ENCODE data around the gene POLN.

GRCh38 chr4:2041239-2042130 lies 200.4 kb downstream of the POLN start:
- TF ChIP-seq, protein P1, sequence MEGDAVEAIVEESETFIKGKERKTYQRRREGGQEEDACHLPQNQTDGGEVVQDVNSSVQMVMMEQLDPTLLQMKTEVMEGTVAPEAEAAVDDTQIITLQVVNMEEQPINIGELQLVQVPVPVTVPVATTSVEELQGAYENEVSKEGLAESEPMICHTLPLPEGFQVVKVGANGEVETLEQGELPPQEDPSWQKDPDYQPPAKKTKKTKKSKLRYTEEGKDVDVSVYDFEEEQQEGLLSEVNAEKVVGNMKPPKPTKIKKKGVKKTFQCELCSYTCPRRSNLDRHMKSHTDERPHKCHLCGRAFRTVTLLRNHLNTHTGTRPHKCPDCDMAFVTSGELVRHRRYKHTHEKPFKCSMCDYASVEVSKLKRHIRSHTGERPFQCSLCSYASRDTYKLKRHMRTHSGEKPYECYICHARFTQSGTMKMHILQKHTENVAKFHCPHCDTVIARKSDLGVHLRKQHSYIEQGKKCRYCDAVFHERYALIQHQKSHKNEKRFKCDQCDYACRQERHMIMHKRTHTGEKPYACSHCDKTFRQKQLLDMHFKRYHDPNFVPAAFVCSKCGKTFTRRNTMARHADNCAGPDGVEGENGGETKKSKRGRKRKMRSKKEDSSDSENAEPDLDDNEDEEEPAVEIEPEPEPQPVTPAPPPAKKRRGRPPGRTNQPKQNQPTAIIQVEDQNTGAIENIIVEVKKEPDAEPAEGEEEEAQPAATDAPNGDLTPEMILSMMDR (IDR thresholded peaks at IDR 0.05), result no peak
- TF ChIP-seq TCF7 (CRISPR knock-in tag; IDR thresholded peaks at IDR 0.05; ENCODE audit: low read depth), result no peak
- TF ChIP-seq MAX (CRISPR knock-in tag; IDR thresholded peaks at IDR 0.05), result peak; percentile 50; the same call in 1 of the 2 replicates
- TF ChIP-seq ATF3 (CRISPR knock-in tag; conservative IDR thresholded peaks at IDR 0.05), result no peak
- no peak for TF ChIP-seq CBFB (CRISPR knock-in tag; IDR thresholded peaks at IDR 0.05; ENCODE audit: low read depth)
- no peak for TF ChIP-seq SP1 (CRISPR knock-in tag; conservative IDR thresholded peaks at IDR 0.05)
- TF ChIP-seq, protein P2, sequence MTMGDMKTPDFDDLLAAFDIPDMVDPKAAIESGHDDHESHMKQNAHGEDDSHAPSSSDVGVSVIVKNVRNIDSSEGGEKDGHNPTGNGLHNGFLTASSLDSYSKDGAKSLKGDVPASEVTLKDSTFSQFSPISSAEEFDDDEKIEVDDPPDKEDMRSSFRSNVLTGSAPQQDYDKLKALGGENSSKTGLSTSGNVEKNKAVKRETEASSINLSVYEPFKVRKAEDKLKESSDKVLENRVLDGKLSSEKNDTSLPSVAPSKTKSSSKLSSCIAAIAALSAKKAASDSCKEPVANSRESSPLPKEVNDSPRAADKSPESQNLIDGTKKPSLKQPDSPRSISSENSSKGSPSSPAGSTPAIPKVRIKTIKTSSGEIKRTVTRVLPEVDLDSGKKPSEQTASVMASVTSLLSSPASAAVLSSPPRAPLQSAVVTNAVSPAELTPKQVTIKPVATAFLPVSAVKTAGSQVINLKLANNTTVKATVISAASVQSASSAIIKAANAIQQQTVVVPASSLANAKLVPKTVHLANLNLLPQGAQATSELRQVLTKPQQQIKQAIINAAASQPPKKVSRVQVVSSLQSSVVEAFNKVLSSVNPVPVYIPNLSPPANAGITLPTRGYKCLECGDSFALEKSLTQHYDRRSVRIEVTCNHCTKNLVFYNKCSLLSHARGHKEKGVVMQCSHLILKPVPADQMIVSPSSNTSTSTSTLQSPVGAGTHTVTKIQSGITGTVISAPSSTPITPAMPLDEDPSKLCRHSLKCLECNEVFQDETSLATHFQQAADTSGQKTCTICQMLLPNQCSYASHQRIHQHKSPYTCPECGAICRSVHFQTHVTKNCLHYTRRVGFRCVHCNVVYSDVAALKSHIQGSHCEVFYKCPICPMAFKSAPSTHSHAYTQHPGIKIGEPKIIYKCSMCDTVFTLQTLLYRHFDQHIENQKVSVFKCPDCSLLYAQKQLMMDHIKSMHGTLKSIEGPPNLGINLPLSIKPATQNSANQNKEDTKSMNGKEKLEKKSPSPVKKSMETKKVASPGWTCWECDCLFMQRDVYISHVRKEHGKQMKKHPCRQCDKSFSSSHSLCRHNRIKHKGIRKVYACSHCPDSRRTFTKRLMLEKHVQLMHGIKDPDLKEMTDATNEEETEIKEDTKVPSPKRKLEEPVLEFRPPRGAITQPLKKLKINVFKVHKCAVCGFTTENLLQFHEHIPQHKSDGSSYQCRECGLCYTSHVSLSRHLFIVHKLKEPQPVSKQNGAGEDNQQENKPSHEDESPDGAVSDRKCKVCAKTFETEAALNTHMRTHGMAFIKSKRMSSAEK (CRISPR knock-in tag; IDR thresholded peaks at IDR 0.05; ENCODE audit: borderline replicate concordance), result no peak
- TF ChIP-seq ESRRA (CRISPR knock-in tag; IDR thresholded peaks at IDR 0.05; ENCODE audit: borderline replicate concordance), result no peak
- TF ChIP-seq RELA (CRISPR knock-in tag; IDR thresholded peaks at IDR 0.05; ENCODE audit: borderline replicate concordance), result no peak
- no peak for TF ChIP-seq ZNF121 (CRISPR knock-in tag; IDR thresholded peaks at IDR 0.05)

Data from WTC11 (cell line).